Common myeloid progenitor, CD34-positive (primary cell): ENCODE data around the gene LFNG.

Experiments
- CTCF ChIA-PET: fragments of 350-600 bp; sonication (Branson Sonifier 250); formaldehyde crosslinking; loops from one replicate; lab custom pipeline; 2021; ENCODE audit warnings: antibody characterized with exemption; lab: Charles Lee
- POLR2A ChIA-PET: fragments of 350-600 bp; sonication (Branson Sonifier 250); formaldehyde crosslinking; loops from one replicate; lab custom pipeline; 2021; ENCODE audit warnings: antibody characterized with exemption; lab: Charles Lee
- DNase-seq, 3 donors: peaks; one replicate each; pipeline versions ENCODE4 v3.0.0 to v3.0.0-alpha.2; 2013
- H3K27ac ChIP-seq, 2 experiments: 1 replicate in 1 of 2; 2 replicates in 1 of 2; pipeline ENCODE4 v1.7.0; 2013; ENCODE audit warnings: inconsistent platforms in 2 of 2, low read length in 2 of 2, mild to moderate bottlenecking in 2 of 2, low read depth in 1 of 2, moderate library complexity in 1 of 2; ENCODE audit not compliant: severe bottlenecking in 2 of 2, insufficient read depth in 1 of 2, poor library complexity in 1 of 2
- H3K27me3 ChIP-seq, 5 experiments: replicated peaks in 2 of 5; 1 replicate in 3 of 5; 2 replicates in 2 of 5; pipeline versions ENCODE4 v1.6.1 to v1.7.0; 2013; ENCODE audit warnings: low read length in 4 of 5, mild to moderate bottlenecking in 2 of 5, moderate library complexity in 2 of 5, inconsistent platforms in 1 of 5; ENCODE audit not compliant: insufficient read depth in 5 of 5, control insufficient read depth in 4 of 5
- H3K36me3 ChIP-seq, 4 experiments: 1 replicate in 2 of 4; 2 replicates in 2 of 4; pipeline versions ENCODE4 v1.6.1 to v1.7.0; 2013; ENCODE audit warnings: low read length in 3 of 4, control low read depth in 1 of 4, mild to moderate bottlenecking in 1 of 4; ENCODE audit not compliant: control insufficient read depth in 4 of 4, insufficient read depth in 4 of 4
- H3K4me1 ChIP-seq, 4 experiments: 1 replicate in 3 of 4; 2 replicates in 1 of 4; pipeline versions ENCODE4 v1.6.1 to v1.7.1; 2013; ENCODE audit warnings: low read length in 3 of 4, mild to moderate bottlenecking in 3 of 4, control low read depth in 1 of 4, inconsistent platforms in 1 of 4, moderate library complexity in 1 of 4; ENCODE audit not compliant: control insufficient read depth in 4 of 4, insufficient read depth in 4 of 4; ENCODE audit errors: control extremely low read depth in 1 of 4
- H3K4me3 ChIP-seq, 7 experiments: 1 replicate in 4 of 7; 2 replicates in 3 of 7; pipeline versions ENCODE4 v1.5.1 to v1.7.0; 2013; ENCODE audit warnings: mild to moderate bottlenecking in 7 of 7, low read length in 6 of 7, moderate library complexity in 6 of 7, inconsistent platforms in 2 of 7, low read depth in 2 of 7, control low read depth in 1 of 7; ENCODE audit not compliant: insufficient read depth in 4 of 7, control insufficient read depth in 1 of 7; ENCODE audit errors: extremely low read depth in 1 of 7
- H3K9me3 ChIP-seq, 5 experiments: 1 replicate in 4 of 5; 2 replicates in 1 of 5; pipeline versions ENCODE4 v1.6.1 to v1.7.1; 2013; ENCODE audit warnings: low read length in 4 of 5, mild to moderate bottlenecking in 2 of 5, inconsistent platforms in 1 of 5, low read depth in 1 of 5, moderate library complexity in 1 of 5; ENCODE audit not compliant: control insufficient read depth in 4 of 5, insufficient read depth in 2 of 5; ENCODE audit errors: control extremely low read depth in 1 of 5
- WGBS: methylation state at CpG from one replicate; pipeline ENCODE4 v1.1.5; 2013; ENCODE audit not compliant: insufficient coverage; 5-methylcytosine and 5-hydroxymethylcytosine counted together

The LFNG gene

DNA sequence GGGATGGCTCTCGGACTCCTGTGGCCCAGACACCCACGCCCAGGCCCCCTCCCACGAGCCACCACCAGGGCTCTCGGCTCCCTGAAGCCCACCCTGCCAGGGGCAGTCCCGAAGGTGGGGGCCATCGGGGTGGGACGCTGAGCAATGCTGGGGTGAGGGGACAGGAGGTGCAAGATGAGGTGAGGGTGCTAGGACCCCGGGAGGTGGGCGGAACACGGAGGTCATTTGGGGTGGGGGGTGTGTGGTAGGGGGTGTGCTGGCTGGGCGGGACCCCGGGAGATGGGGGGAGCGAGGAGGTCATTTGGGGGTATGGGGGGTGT is 17.0 kb upstream of the LFNG start:
- no peak for DNase-seq
- H3K27me3 ChIP-seq: no peaks in the 10 kb centered on the region
- no peak overlapping the region for H3K4me3 ChIP-seq
- H3K36me3 ChIP-seq: no peaks in the 10 kb centered on the region
- ChIA-PET POLR2A (no interaction called here), CTCF (interaction anchor here (0.7 to 2.7 kb wide), 4 partner anchors 9 to 52 kb away, joined by 4 to 9 read pairs (median 6); no protein-coding TSS in a partner anchor)
- H3K27ac ChIP-seq: no peak overlapping the region
- 93% methylated on average over 5 of the region's 13 CpGs for WGBS
- H3K9me3 ChIP-seq: no peaks in the 10 kb centered on the region
- H3K4me1 ChIP-seq: peaks cover 0 to 34% (median 28%) of the 10 kb centered on the region in 4 experiments

- no peaks in the 10 kb centered on the region for H3K36me3 ChIP-seq
- peaks cover 0 to 34% (median 29%) of the 10 kb centered on the region in 4 experiments for H3K4me1 ChIP-seq
- no peak overlapping the region for H3K27ac ChIP-seq
- DNase-seq: no peak
- ChIA-PET CTCF (interaction anchor here (0.6 to 2.7 kb wide), 5 partner anchors 11 to 403 kb away, joined by 3 to 9 read pairs (median 4); no protein-coding TSS in a partner anchor), POLR2A (no interaction called here)
- H3K9me3 ChIP-seq: no peaks in the 10 kb centered on the region
- H3K27me3 ChIP-seq: no peaks in the 10 kb centered on the region
- H3K4me3 ChIP-seq: no peak overlapping the region
- WGBS: 57% methylated on average over 14 of the region's 25 CpGs
Measured at GRCh38 chr7:2503056-2503941, 16.3 kb upstream of the LFNG start.

DNA sequence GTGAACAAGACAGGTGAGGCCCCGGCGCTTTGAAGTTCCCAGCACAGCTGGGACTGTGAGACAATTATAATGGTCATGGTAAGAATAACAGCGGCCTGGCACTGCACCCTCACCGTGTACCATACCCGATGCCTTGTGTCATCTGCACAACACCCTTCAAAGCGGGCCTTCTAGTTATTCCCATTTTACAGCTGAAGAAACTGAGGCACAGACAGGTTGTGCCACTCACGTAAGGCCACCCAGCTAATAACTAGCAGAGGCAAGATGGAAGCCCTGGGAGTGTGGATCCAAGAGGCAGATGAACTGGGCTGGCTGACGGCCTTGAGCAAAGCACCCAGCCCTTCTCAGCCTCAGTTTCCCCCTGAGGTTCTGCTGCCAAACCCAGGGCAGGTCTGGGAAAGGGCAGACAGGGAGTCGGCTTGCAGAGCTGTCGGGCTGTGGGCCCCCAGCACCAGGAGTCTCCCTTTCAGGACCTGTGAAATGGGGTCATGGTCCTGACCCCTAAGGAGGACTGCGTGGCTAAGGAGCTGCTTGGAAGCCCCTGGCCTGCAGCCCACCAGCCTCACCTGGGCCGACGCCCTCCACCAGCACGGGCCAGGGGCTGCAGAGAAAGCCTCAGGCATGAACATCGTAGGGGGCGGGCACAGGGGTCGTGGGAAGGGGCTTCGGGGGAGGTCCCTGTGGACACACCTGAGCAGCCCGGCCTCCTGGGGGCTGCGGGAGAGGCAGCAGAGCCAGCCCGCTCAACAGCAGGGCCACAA is 15.3 kb upstream of the LFNG start:
- ChIA-PET CTCF (interaction anchor here (1.8 to 2.7 kb wide), 2 partner anchors 25 to 53 kb away, joined by 3 to 9 read pairs; no protein-coding TSS in a partner anchor), POLR2A (no interaction called here)
- Histone ChIP-seq H3K9me3 (no peaks in the 10 kb centered on the region), H3K27ac (no peak overlapping the region), H3K4me1 (peaks cover 0 to 40% (median 33%) of the 10 kb centered on the region in 4 experiments), H3K36me3 (no peaks in the 10 kb centered on the region), H3K27me3 (no peaks in the 10 kb centered on the region), H3K4me3 (no peak overlapping the region)
- DNase-seq: no peak
- 94% methylated on average over 11 of the region's 21 CpGs for WGBS

- no peak overlapping the region for H3K27ac ChIP-seq
- peaks cover 0 to 46% (median 39%) of the 10 kb centered on the region in 4 experiments for H3K4me1 ChIP-seq
- WGBS: 95% methylated on average over 12 of the region's 19 CpGs
- no peaks in the 10 kb centered on the region for H3K27me3 ChIP-seq
- no peaks in the 10 kb centered on the region for H3K9me3 ChIP-seq
- no peak for DNase-seq
- ChIA-PET POLR2A (no interaction called here), CTCF (interaction anchor here (1.8 to 2.7 kb wide), 2 partner anchors 24 to 54 kb away, joined by 3 to 9 read pairs; no protein-coding TSS in a partner anchor)
- no peak overlapping the region for H3K4me3 ChIP-seq
- no peaks in the 10 kb centered on the region for H3K36me3 ChIP-seq
Measured at GRCh38 chr7:2504889-2505375, 14.6 kb upstream of the LFNG start.

DNA sequence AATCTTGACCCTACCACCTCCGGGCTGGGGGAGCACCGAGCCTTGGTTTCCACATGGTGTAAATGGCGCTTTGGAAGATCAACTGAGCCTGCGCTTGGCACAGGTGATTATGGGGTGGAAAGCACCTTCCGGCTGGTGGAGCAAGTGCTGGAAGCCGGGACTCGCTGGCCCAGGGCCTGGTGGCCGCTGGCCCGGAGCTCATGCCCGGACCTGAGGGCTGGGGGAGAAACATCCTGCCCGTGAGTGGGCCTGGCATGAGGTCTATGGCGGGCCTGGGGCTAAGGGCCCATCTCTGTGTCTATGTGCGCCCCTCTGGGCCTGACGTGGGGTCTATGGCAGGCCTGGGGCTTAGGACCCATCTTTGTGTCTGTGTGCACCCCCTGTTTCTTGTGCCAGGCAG is 14.2 kb upstream of the LFNG start:
- no peaks in the 10 kb centered on the region for H3K27me3 ChIP-seq
- no peak for DNase-seq
- 96% methylated on average over 14 of the region's 14 CpGs for WGBS
- H3K9me3 ChIP-seq: no peaks in the 10 kb centered on the region
- no peaks in the 10 kb centered on the region for H3K36me3 ChIP-seq
- peaks cover 0 to 51% (median 43%) of the 10 kb centered on the region in 4 experiments for H3K4me1 ChIP-seq
- POLR2A ChIA-PET: no interaction called here
- no peak overlapping the region for H3K4me3 ChIP-seq
- CTCF ChIA-PET: no interaction called here
- no peak overlapping the region for H3K27ac ChIP-seq

DNA sequence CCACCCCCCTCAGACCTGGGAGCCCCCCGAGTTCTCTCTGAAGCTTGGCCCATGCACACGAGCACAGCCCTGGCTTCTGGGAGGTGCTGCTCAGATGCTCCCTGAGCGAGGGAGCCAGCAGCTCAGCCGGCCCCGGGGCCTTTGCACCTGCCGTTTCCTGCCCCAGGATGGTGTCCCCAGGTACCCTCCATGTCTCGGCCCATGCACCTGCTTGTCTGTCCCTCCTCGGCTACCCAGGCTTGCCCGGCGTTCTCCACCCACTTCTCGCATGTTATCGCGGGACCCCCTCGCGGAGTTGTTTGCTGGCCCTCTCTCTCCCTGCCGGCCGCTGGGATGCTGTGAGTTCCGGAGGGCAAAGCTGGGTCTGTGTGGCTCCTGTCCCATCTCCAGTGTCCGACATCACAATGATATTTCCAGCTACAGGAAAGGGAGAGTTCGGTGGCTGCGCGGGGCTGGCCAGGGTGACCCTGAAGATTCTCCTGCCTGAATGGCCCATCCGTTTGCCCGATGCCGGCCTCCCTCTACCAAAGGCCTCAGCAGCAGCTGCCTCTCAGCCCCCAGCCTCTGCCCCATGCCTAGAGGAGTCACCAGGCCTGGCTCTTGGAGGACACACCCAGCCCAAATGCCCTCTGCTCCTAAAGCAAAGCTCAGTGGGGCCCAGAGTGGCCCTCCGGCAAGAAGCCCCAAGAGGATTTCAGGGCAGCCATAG is 12.2 kb upstream of the LFNG start:
- WGBS: 97% methylated on average over 22 of the region's 26 CpGs
- DNase-seq: no peak
- Histone ChIP-seq H3K27me3 (no peaks in the 10 kb centered on the region), H3K4me1 (peaks cover 3 to 71% (median 62%) of the 10 kb centered on the region in 4 experiments), H3K9me3 (no peaks in the 10 kb centered on the region), H3K4me3 (peak overlapping the region in 1 of 7 experiments; percentile 49), H3K36me3 (no peaks in the 10 kb centered on the region), H3K27ac (no peak overlapping the region)
- ChIA-PET POLR2A (interaction anchor here (0.7 to 1.8 kb wide), 2 partner anchors 9 kb away, joined by 4 to 10 read pairs; no protein-coding TSS in a partner anchor), CTCF (interaction anchor here (1.2 to 1.6 kb wide), 3 partner anchors 9 to 28 kb away, joined by 3 to 10 read pairs (median 5); no protein-coding TSS in a partner anchor)
